ENCODE data around the gene SCAMP1.

The SCAMP1 gene

DNA sequence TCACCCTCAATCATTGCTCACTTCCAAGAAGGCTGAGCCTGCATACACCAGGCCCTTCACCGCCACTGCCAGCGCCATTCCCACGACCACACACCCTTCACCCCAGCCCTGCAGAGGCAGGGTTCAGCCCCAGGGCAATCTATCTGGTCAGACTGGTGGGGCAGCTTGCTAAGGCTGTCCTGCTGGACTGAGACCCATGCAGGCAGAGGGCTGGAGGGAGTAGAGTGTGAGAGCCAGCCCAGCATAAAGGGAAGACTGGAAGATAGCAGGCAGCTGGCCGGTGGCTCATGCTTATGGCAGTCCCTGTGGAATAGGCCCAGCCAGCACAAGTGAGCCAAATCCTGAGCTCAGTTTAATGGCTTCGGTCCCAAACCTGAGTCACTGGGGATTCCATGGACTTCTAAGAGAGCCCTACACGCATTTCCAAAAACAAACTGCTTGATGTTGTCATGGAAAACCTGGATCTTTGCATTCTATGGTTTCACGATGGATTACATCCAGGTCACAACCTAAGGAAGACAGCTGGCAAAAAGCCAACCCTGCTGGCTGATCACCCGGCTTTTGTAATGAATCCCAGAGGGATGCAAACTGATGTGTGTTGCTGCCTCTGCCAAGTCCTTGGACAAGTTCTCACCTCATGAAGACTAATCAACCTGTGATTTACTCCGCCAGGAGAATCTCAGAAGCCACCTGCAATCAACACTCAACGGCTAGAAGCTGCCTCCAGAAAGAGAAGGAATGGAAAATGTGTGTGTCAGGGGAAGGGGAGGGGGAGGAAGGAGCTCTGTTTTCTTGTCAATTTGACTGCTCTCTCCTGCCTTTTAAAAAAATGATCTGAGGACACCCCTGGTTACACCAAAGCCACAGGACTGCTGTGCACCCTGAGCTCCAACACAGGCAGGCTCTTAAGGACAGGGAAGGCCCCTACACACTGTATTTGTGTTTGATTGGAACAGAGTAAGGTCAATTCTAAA is 144.6 kb downstream of the SCAMP1 start (continued):
- TF ChIP-seq ZNF391 (tag by site-specific recombination; IDR thresholded peaks at IDR 0.05; ENCODE audit: borderline replicate concordance, low read depth): peak; percentile 72; the same call in 1 of the 2 replicates
- peak; percentile 88 for TF ChIP-seq ZNF184 (tag by site-specific recombination; IDR thresholded peaks at IDR 0.05)
- TF ChIP-seq, protein P1, sequence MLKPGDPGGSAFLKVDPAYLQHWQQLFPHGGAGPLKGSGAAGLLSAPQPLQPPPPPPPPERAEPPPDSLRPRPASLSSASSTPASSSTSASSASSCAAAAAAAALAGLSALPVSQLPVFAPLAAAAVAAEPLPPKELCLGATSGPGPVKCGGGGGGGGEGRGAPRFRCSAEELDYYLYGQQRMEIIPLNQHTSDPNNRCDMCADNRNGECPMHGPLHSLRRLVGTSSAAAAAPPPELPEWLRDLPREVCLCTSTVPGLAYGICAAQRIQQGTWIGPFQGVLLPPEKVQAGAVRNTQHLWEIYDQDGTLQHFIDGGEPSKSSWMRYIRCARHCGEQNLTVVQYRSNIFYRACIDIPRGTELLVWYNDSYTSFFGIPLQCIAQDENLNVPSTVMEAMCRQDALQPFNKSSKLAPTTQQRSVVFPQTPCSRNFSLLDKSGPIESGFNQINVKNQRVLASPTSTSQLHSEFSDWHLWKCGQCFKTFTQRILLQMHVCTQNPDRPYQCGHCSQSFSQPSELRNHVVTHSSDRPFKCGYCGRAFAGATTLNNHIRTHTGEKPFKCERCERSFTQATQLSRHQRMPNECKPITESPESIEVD (tag by site-specific recombination; IDR thresholded peaks at IDR 0.05): peak; percentile 47; the same call in 1 of the 2 replicates
- peak; percentile 62 for TF ChIP-seq ZNF549 (tag by site-specific recombination; IDR thresholded peaks at IDR 0.05)
- no peak for TF ChIP-seq ZNF19 (tag by site-specific recombination; IDR thresholded peaks at IDR 0.05; ENCODE audit: low read depth)
- TF ChIP-seq FEZF1 (tag by site-specific recombination; IDR thresholded peaks at IDR 0.05): peak; percentile 39
- TF ChIP-seq, protein P2, sequence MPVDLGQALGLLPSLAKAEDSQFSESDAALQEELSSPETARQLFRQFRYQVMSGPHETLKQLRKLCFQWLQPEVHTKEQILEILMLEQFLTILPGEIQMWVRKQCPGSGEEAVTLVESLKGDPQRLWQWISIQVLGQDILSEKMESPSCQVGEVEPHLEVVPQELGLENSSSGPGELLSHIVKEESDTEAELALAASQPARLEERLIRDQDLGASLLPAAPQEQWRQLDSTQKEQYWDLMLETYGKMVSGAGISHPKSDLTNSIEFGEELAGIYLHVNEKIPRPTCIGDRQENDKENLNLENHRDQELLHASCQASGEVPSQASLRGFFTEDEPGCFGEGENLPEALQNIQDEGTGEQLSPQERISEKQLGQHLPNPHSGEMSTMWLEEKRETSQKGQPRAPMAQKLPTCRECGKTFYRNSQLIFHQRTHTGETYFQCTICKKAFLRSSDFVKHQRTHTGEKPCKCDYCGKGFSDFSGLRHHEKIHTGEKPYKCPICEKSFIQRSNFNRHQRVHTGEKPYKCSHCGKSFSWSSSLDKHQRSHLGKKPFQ (tag by site-specific recombination; IDR thresholded peaks at IDR 0.05): peak; percentile 82
- TF ChIP-seq ZNF596 (tag by site-specific recombination; IDR thresholded peaks at IDR 0.05): peak; percentile 41; the same call in 1 of the 2 replicates
- TF ChIP-seq, protein P3, sequence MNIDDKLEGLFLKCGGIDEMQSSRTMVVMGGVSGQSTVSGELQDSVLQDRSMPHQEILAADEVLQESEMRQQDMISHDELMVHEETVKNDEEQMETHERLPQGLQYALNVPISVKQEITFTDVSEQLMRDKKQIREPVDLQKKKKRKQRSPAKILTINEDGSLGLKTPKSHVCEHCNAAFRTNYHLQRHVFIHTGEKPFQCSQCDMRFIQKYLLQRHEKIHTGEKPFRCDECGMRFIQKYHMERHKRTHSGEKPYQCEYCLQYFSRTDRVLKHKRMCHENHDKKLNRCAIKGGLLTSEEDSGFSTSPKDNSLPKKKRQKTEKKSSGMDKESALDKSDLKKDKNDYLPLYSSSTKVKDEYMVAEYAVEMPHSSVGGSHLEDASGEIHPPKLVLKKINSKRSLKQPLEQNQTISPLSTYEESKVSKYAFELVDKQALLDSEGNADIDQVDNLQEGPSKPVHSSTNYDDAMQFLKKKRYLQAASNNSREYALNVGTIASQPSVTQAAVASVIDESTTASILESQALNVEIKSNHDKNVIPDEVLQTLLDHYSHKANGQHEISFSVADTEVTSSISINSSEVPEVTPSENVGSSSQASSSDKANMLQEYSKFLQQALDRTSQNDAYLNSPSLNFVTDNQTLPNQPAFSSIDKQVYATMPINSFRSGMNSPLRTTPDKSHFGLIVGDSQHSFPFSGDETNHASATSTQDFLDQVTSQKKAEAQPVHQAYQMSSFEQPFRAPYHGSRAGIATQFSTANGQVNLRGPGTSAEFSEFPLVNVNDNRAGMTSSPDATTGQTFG (tag by site-specific recombination; IDR thresholded peaks at IDR 0.05; ENCODE audit: borderline replicate concordance): no peak
- TF ChIP-seq RBAK (tag by site-specific recombination; IDR thresholded peaks at IDR 0.05): no peak
- TF ChIP-seq, protein P4, sequence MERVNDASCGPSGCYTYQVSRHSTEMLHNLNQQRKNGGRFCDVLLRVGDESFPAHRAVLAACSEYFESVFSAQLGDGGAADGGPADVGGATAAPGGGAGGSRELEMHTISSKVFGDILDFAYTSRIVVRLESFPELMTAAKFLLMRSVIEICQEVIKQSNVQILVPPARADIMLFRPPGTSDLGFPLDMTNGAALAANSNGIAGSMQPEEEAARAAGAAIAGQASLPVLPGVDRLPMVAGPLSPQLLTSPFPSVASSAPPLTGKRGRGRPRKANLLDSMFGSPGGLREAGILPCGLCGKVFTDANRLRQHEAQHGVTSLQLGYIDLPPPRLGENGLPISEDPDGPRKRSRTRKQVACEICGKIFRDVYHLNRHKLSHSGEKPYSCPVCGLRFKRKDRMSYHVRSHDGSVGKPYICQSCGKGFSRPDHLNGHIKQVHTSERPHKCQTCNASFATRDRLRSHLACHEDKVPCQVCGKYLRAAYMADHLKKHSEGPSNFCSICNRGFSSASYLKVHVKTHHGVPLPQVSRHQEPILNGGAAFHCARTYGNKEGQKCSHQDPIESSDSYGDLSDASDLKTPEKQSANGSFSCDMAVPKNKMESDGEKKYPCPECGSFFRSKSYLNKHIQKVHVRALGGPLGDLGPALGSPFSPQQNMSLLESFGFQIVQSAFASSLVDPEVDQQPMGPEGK (tag by site-specific recombination; IDR thresholded peaks at IDR 0.05): peak; percentile 33; the same call in 1 of the 2 replicates
- TF ChIP-seq, protein P5, sequence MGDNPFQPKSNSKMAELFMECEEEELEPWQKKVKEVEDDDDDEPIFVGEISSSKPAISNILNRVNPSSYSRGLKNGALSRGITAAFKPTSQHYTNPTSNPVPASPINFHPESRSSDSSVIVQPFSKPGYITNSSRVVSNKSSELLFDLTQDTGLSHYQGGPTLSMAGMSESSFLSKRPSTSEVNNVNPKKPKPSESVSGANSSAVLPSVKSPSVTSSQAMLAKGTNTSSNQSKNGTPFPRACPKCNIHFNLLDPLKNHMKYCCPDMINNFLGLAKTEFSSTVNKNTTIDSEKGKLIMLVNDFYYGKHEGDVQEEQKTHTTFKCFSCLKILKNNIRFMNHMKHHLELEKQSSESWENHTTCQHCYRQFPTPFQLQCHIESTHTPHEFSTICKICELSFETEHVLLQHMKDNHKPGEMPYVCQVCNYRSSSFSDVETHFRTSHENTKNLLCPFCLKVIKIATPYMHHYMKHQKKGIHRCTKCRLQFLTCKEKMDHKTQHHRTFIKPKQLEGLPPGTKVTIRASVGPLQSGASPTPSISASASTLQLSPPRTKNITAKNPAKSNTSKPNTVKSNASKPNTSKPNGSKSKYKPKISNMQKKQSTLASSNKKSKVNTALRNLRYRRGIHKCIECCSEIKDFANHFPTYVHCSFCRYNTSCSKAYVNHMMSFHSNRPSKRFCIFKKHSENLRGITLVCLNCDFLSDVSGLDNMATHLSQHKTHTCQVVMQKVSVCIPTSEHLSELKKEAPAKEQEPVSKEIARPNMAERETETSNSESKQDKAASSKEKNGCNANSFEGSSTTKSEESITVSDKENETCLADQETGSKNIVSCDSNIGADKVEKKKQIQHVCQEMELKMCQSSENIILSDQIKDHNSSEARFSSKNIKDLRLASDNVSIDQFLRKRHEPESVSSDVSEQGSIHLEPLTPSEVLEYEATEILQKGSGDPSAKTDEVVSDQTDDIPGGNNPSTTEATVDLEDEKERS (tag by site-specific recombination; IDR thresholded peaks at IDR 0.05): no peak
- TF ChIP-seq ZNF324 (tag by site-specific recombination; IDR thresholded peaks at IDR 0.05): no peak
- TF ChIP-seq ZNF394 (tag by site-specific recombination; IDR thresholded peaks at IDR 0.05; ENCODE audit: borderline replicate concordance): peak; percentile 33; the same call in 1 of the 2 replicates
- TF ChIP-seq ZNF585B (tag by site-specific recombination; IDR thresholded peaks at IDR 0.05): no peak
- no peak for TF ChIP-seq ZBTB7A (tag by site-specific recombination; IDR thresholded peaks at IDR 0.05; ENCODE audit: low read depth)
- TF ChIP-seq ZNF747 (tag by site-specific recombination; IDR thresholded peaks at IDR 0.05): no peak
- no peak for TF ChIP-seq ZNF777 (tag by site-specific recombination; IDR thresholded peaks at IDR 0.05; ENCODE audit: borderline replicate concordance)
